GM21528 (cell line): ENCODE results near the gene GRIPAP1.
A peak's percentile ranks its signal among the peaks of the same experiment; 100 is the strongest.

ENCODE experiments used
- ATAC-seq: cut with Tn5 transposase; IDR thresholded peaks from one replicate; pipeline ENCODE4 v1.9.1; 2021; ENCODE audit warnings: mild to moderate bottlenecking, moderate library complexity; ENCODE audit not compliant: unreplicated experiment, low FRiP score

The GRIPAP1 gene

GRCh38 chrX:48961585-48962091, 40.4 kb downstream of the GRIPAP1 start:
- no peak for ATAC-seq

GRCh38 chrX:48960291-48960690, 41.8 kb downstream of the GRIPAP1 start:
- no peak for ATAC-seq

GRCh38 chrX:48958635-48959094, 43.4 kb downstream of the GRIPAP1 start:
- no peak for ATAC-seq

- peak; percentile 84 for ATAC-seq
Measured at GRCh38 chrX:48957827-48958634, 44.0 kb downstream of the GRIPAP1 start.

- ATAC-seq = peak; percentile 39
Measured at GRCh38 chrX:48957477-48957826, 44.6 kb downstream of the GRIPAP1 start, which contains the start of gene OTUD5. OTUD5 (minus strand) TSS chrX:48957607; CDS start chrX:48957570, 37 bp downstream.

- no peak for ATAC-seq
Measured at GRCh38 chrX:48956728-48957414, 45.2 kb downstream of the GRIPAP1 start.

GRCh38 chrX:48948589-48948988, 53.5 kb downstream of the GRIPAP1 start:
- ATAC-seq = no peak

- ATAC-seq = no peak
Measured at GRCh38 chrX:48945517-48946348, 56.3 kb downstream of the GRIPAP1 start.

GRCh38 chrX:48942895-48943294, 59.2 kb downstream of the GRIPAP1 start:
- ATAC-seq = no peak

GRCh38 chrX:48940404-48940955, 61.6 kb downstream of the GRIPAP1 start:
- no peak for ATAC-seq

- no peak for ATAC-seq
Measured at GRCh38 chrX:48939524-48940228, 62.4 kb downstream of the GRIPAP1 start.

GRCh38 chrX:48938721-48939425, 63.2 kb downstream of the GRIPAP1 start:
- ATAC-seq = peak; percentile 44

- peak; percentile 54 for ATAC-seq
Measured at GRCh38 chrX:48937054-48937907, 64.8 kb downstream of the GRIPAP1 start.

GRCh38 chrX:48936429-48937053, 65.5 kb downstream of the GRIPAP1 start:
- peak; percentile 7 for ATAC-seq

GRCh38 chrX:48935301-48935670, 66.8 kb downstream of the GRIPAP1 start:
- no peak for ATAC-seq

- ATAC-seq = no peak
Measured at GRCh38 chrX:48934581-48935300, 67.3 kb downstream of the GRIPAP1 start.

- no peak for ATAC-seq
Measured at GRCh38 chrX:48933757-48934156, 68.3 kb downstream of the GRIPAP1 start.
